SH-SY5Y (cell line): ENCODE data around the gene NEUROD2.

Source experiments
- GATA2 ChIP-seq: IDR thresholded peaks from 2 replicates; pipeline ENCODE4 v1.6.1; 2011; ENCODE audit warnings: mild to moderate bottlenecking, low read depth, low read length
- GATA3 ChIP-seq: IDR thresholded peaks from 2 replicates; pipeline ENCODE4 v1.6.1; 2011; ENCODE audit warnings: low read depth, mild to moderate bottlenecking, low read length, moderate library complexity

DNA sequence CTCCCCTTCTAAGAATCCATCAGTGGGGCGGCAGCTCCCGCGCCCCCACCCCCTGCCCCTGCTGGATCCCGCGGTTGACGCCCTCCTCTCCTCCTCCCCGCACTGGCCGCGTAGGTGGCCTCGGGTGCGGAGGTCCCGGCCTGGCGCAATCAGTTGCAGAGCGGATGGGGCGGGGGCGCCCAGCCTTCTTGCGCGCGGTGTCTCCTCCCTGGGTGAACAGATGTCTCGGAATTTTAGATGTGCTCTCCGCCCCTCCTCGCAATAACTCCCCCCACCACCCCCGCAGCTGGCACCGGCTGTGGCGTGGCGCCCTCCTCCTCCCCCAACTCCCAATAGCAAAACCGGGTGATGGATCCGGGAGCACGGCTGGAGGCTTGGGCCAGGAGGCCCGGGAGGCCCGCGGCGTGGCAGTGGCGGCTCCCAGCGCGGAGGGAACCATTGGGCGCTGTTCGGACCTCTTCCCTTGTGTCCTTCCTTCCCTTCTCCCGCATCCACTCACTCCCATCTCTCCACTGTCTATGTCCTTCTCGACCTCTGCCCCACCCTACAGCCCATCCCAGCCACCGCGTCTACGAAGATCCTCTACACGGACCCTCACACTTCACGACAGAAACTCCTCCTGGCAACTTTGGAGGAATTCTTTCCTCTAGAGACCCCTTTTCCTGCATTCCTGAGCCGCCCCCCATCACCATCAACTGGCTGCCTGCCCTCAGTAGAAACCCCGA is 11.0 kb downstream of the NEUROD2 start:
- TF ChIP-seq GATA2 = no peak
- no peak for TF ChIP-seq GATA3
